Endometrial microvascular endothelial cells (primary cell): ENCODE measurements around the gene CDH4. TPM values are rescaled to one million over a fixed set of nuclear protein-coding genes. Genes with fewer than 3 reads are reported as not detected.

ENCODE experiments used
- in situ Hi-C: cut with HindIII; loops from 2 replicates; pipeline ENCODE4 v1.10.0; 2017; ENCODE audit warnings: low sequenced_read_pairs, low pct_unique_long_range_greater_than_20kb; ENCODE audit errors: inconsistent ontology term
- total RNA-seq: library from RNA; depleted of rRNA; stranded (reverse); fragments of >200 nt; gene quantifications from one replicate; pipeline ENCODE4 v1.2.3, GENCODE V29; 2015; ENCODE audit errors: inconsistent ontology term

Gene CDH4
- total RNA-seq, 1 donor from 2014 or later: 31.2 TPM

DNA sequence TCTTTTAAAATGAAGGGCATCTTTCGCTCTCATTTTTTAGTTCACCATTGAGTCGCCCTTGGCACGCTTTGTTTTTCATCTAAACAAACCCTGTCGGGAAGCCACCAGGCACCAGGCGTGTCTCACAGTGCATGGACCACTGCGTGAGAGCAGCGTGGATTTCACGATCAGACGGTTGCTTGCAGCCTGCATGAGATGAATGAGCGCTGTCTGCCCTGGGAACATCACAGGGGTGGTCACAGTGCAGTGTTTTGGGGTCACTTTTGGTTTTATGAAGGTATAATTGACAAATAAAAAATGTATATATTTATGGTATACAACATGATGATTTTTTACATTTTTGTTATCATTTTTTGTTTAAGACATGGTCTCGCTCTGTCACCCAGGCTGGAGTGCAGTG, 61.3 kb downstream of the CDH4 start:
- in situ Hi-C loops: no loop called here

- in situ Hi-C loops: no loop called here
Observed at GRCh38 chr20:61314326-61315010, 62.4 kb downstream of the CDH4 start.

DNA sequence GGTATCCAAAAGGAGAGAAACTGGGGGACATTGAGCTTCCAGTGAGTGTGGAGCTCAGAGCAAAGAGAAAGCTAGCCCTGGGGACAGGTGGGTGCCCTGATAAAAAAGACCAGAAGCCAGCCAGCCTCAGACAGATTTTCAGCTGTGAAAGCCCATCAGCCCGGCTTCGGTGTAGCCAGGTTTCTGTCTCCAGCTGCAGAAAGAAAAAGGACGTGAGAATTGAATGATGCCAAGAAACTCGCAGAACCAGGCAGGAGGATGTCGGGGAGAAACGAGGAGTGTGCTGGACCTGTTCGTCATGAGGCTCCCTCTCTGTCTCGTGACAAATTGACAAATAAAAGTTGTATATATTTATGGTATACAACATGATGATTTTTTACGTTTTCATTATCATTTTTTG, 63.3 kb downstream of the CDH4 start:
- in situ Hi-C loops: no loop called here

GRCh38 chr20:61316346-61316745, 64.3 kb downstream of the CDH4 start:
- in situ Hi-C loops: no loop called here

DNA sequence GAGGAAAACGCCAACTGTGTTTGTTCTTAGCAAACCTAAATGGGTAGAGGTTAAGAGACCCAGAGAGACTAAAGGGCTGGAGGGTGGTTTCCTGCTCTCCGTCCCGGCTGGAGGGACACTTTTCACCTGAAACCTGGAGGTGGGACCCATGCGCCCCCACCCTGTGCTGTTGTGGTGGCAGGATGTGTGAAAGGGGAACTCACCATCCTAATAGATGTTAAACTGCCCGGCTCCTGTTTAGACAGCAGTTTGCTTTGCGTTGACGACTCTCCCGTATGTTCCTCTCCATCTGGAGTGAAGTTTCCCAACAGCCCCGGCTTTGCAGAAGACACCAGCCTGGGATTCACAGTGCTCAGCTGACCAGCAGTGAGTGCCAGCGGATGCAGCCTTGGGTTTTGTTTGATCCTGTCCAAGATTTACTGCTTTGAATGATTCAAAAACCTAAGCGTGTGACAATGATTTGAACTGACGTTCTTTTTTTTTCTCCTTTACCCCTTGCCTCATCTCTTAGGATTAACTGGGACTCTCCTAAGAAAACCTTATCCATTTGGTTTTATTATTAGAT, 66.0 kb downstream of the CDH4 start:
- in situ Hi-C loops: no loop called here

DNA sequence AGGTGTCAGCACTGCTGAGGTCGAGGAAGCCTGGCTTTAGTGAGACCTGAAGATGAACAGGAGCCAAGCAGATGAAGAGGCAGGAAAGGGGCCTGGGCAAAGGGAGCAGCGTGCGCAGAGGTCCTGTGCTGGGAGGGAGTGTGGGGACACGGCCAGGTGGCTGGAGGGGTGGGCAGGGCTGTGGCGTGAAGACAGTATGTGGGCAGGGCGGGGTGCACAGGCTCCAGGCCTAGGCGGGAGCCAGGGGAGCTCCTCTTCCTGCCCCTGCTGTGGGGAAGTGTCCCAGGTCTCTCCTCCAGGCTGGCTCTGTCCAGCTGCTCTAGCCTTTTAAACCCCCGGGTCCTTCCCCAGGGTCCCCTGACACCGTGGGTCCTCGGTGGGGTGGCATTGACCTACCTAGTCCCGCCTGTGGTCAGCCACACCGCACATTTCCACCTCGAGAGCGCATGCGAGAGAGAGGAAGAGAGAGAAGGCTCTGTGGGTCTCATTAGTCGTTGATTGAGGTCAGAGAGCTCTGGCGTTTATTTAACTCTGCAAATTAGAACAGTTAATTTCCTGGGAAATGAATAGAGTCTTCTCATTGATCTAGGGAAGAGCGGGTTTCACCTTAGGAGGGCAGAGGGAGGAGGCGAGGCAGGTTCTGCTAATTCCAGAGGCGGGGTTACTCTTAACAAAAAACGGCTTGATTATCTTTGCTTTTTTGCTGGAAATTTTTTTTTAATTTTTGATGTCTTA, 68.8 kb downstream of the CDH4 start:
- in situ Hi-C loops: no loop called here

- in situ Hi-C loops: no loop called here
Observed at GRCh38 chr20:61321481-61321880, 69.4 kb downstream of the CDH4 start.

DNA sequence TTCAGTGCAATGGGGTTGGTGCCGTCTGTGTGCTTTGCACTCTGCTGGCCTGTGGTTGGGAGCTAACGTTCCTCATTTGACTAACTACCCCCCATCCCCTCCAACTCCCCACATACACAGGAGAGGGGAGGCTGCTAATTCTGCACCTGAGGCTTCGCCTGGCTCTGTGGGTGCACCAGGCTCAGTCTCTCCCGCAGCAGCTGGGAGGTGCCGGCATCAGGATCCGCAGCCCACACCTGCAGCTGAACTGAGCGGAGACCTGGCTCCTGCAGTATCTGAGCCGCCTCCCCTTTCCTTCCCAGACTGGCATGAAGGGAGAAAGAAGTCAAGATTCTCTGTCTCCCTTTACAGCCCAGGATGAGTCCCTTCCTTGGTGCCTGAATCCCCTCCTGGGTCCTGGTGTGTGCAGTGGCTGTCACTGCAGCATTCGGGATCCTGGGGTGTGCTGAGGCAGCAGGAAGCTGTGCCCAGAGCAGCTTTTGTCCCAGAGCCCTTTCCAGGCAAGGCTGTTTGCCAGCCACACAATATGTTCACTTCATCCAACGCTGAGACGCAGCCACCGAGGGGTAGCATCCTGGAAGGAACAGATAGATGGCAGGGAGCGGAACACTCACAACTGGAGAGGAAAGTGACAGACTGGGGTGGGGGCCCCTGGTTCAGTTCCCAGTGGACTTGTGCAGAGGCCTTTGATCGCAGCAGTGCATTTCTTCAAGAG, 70.2 kb downstream of the CDH4 start:
- in situ Hi-C loops: no loop called here

DNA sequence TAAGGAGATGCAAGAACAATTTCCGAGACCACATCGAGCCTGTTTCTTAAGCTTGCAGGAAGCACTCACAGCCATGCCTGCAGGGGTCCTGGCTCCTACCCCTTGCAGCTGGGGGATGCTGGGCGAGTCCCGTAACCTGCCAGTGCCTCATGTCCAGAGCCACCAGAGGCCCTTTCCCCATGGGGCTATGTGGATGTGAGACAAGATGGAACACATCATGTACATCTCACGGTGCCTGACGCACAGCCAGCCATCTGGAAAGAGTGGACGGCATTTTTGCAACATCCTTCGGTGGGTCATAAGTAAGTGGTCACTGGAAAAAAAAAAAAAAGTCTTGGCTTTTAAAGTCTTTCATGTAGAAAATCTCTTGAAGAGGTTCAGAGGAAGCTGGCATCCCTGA, 72.8 kb downstream of the CDH4 start:
- in situ Hi-C loops: no loop called here

GRCh38 chr20:61325718-61326117, 73.7 kb downstream of the CDH4 start:
- in situ Hi-C loops: no loop called here

DNA sequence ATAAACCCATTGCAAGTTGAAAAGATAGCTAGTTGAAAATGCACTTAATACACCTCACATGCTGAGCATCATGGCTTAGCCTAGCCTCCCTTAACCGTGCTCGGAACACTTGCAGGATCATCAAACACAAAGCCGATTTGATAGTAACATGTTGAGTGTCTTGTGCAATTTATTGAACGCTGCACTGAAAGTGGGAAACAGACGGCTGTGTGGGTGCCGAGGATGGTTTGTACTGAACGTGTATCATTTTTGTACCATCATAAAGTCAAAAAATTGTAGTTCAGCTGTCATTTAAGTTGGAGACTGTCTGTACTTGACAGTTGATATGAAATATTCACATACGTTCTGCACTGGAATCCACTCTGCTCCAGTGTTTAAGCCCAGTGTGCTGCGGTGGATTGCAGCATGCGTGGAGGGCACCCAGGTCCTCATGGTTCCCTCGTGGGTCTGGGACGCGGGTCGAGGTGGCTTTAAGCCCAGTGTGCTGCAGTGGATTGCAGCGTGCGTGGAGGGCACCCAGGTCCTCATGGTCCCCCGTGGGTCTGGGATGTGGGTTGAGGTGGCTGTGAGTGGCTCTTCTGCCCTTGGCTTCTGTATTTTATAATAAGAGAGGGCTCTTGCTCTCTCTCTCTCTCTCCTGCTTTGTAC, 77.0 kb downstream of the CDH4 start:
- in situ Hi-C loops: no loop called here

DNA sequence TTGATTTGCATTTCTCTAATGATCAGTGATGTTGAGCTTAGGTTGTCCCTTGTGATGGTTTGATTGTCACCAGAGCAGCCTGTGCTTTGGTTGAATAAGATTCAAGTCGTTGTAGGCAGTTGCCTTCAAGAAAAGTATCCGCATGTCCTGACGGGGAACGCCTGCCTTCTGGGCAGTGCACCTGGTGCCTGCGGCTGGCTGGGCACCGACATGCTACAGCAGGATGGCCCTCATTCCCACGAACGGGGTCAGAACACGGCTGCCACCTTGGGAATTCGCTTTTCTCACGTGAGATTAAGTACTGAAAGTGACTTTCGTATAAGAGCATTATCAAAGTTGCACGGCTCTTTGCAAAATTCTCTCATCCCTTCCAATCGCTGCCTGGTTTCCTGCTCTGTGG, 78.4 kb downstream of the CDH4 start:
- in situ Hi-C loops: no loop called here

DNA sequence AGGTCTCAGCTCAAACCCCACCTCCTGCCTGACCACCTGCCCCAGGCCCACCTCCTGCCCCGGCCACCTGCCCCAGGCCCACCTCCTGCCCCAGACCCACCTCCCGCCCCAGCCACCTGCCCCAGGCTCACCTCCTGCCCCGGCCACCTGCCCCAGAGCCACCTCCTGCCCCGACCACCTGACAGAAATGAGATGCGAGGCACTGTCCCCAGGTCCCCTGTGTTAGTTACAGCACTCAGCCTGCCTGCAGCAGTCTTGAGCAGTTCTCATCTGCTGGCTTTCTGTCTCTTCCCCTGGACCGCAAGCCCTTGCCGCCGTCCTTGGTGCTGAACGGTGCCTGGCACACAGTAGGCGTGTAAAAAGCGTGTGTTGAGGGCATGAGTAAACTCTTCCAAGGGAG, 79.5 kb downstream of the CDH4 start:
- in situ Hi-C loops: no loop called here

- in situ Hi-C loops: no loop called here
Observed at GRCh38 chr20:61332016-61332975, 80.2 kb downstream of the CDH4 start.

- in situ Hi-C loops: no loop called here
Observed at GRCh38 chr20:61333484-61334108, 81.5 kb downstream of the CDH4 start.

GRCh38 chr20:61340157-61340556, 88.1 kb downstream of the CDH4 start:
- in situ Hi-C loops: no loop called here

GRCh38 chr20:61341605-61342004, 89.5 kb downstream of the CDH4 start:
- in situ Hi-C loops: no loop called here

GRCh38 chr20:61343934-61344333, 91.9 kb downstream of the CDH4 start:
- in situ Hi-C loops: no loop called here
